HG03439 (cell line): ENCODE data around the gene MLC1.

Source experiments
- ATAC-seq: cut with Tn5 transposase; IDR thresholded peaks from one replicate; pipeline ENCODE4 v1.9.1; 2021; ENCODE audit warnings: mild to moderate bottlenecking, moderate library complexity; ENCODE audit not compliant: unreplicated experiment

Gene MLC1

GRCh38 chr22:50039669-50040443 lies 45.4 kb downstream of the MLC1 start:
- no peak for ATAC-seq

GRCh38 chr22:50035976-50036724 lies 49.1 kb downstream of the MLC1 start:
- no peak for ATAC-seq

- no peak for ATAC-seq
Measured at GRCh38 chr22:50035131-50035881, 49.9 kb downstream of the MLC1 start.

- ATAC-seq = no peak
Measured at GRCh38 chr22:50034126-50035081, 50.8 kb downstream of the MLC1 start.

- ATAC-seq = no peak
Measured at GRCh38 chr22:50032941-50033601, 52.2 kb downstream of the MLC1 start.

- no peak for ATAC-seq
Measured at GRCh38 chr22:50032109-50032871, 52.9 kb downstream of the MLC1 start.

GRCh38 chr22:50031189-50032091 lies 53.8 kb downstream of the MLC1 start:
- ATAC-seq = no peak

- no peak for ATAC-seq
Measured at GRCh38 chr22:50030297-50031188, 54.7 kb downstream of the MLC1 start.

- ATAC-seq = no peak
Measured at GRCh38 chr22:50027639-50028537, 57.3 kb downstream of the MLC1 start.

GRCh38 chr22:50025993-50026392 lies 59.2 kb downstream of the MLC1 start:
- ATAC-seq = no peak

GRCh38 chr22:50022171-50022819 lies 62.9 kb downstream of the MLC1 start:
- ATAC-seq = no peak

GRCh38 chr22:50020606-50021005 lies 64.6 kb downstream of the MLC1 start:
- no peak for ATAC-seq

- no peak for ATAC-seq
Measured at GRCh38 chr22:50019316-50019715, 65.9 kb downstream of the MLC1 start.

- no peak for ATAC-seq
Measured at GRCh38 chr22:50018608-50019285, 66.5 kb downstream of the MLC1 start.

GRCh38 chr22:50017701-50018224 lies 67.5 kb downstream of the MLC1 start:
- no peak for ATAC-seq
